NCI-H1105 treated with DMSO at 0.1 percent for 48 hours (cell line): ENCODE measurements around the gene TSPAN5.

Experiments used
- DNase-seq: peaks from one replicate; lab custom pipeline; 2025; lab: John Stamatoyannopoulos, UW

The TSPAN5 gene

DNA sequence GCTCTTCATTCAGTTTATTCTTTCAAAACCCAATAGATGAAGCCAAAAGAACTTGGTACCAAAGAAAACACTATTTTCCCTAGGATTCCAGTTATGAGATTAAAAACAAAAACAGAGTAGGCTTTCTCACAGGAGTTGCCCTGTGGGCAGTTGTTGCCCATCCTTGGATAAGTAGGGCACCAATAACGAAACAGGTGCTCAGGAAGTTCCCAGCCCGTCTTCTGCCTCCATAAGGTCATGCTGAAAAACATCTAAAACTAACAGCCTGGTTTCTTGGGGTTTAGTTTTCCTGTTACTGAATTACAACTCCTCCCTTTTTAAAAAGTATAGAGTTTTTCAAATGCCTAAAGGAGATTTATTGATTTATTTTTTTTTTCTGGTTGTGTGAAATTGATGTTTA lies 14.7 kb downstream of the TSPAN5 start:
- DNase-seq, result no peak

DNA sequence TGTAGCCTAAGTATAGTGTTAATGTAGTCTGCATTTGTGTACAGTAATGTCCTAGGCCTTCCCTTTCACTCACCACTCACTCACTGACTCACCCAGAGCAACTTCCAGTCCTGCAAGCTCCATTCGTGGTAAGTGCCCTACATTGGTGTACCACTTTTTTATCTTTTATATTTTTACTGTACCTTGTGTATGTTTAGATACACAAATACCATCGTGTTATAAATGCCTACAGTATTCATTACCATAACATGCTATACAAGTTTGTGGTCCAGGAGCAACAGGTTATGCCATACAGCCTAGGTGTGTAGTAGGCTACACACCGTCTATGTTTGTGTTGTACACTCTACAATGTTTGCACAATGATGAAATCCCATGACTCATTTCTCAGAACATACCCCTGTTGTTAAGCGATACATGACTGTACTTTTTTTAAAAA lies 15.4 kb downstream of the TSPAN5 start:
- DNase-seq, result no peak

DNA sequence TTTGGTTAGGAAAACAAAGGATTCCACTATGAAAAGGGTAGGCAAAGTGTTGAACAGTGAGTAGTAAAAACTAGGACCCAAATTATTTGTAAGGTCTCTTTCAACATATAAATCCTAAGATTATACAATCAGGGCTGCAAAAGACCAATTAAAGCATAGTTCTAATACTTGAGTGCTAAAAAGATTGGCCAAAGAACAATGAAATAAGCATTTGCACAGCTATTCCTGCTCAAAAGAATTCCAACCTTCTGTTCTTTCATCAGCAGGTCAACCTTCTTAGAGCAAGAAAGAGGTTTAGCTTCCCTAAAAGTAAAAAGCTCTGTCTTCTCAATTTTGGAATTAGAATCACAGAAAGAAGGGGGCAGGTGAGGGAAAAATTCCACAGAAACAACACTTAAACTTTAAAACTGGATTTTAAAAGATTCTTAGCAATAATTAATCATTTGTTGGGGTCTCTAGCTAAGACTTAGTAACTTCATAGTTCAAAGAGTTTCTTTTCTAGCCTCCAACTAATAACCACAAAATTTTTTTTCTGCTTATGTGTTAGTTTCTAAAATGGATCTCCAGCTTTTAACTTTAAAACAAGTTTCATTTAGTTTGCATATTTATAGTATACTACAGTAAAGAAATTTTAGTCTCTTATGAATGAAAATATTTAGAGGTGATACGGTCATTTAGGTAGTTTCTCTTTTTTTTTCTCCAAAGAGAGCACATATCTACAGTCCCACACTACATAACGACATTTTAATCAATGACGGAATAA lies 16.3 kb downstream of the TSPAN5 start:
- DNase-seq, result no peak

DNA sequence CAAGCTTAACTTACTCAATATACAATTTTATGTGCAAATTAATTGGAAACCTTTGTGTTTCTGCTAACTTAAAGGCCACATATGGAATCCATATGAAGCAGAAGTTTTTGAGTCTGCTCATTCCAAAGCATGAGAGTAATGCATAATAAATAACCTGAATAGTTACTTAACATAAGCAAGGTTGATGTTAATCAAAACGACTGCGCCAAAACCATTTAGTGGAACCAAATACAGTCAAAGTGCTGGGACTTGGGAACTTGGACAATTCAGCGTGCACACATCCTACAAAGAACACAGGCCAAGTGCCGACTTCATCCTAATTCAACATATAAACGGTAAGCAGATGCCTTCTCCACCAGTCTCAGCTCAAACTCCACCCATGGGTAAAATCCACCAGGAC lies 17.0 kb downstream of the TSPAN5 start:
- DNase-seq, result no peak

DNA sequence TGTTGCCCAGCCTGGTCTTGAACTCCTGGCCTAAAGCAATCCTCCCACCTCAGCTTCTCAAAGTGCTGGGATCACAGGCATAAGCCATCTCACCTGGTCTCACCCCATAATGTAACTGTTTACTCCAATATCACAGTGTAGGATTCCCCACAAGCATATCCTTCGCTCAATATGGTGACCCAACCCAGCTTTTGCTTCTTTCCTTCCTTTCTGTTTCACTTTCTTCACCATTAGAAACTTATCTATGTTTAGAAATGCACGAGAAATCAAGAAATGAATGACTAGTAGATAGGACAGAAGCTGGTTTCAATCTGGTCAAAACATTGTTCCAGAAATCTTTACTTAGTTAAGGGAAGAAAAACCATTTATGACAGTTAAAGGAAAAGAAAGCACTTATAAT lies 18.9 kb downstream of the TSPAN5 start:
- DNase-seq, result no peak

DNA sequence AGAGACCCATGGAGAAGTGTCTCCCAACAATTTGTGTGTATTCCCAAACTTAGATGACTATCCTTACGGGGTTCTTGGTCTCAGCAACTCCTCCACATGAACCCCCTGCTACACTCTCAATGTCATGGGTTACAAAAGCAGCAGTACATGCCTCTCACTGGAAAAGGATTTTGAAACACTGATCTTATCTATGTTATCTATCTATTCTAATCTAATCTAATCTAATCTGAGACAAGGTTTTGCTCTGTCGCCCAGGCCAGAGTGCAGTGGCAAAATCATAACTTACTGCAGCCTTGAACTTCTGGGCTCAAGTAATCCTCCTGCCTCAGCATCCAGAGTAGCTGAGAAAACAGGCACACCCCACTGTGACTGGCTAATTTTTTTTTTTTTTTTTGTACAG lies 19.3 kb downstream of the TSPAN5 start:
- DNase-seq, result no peak

DNA sequence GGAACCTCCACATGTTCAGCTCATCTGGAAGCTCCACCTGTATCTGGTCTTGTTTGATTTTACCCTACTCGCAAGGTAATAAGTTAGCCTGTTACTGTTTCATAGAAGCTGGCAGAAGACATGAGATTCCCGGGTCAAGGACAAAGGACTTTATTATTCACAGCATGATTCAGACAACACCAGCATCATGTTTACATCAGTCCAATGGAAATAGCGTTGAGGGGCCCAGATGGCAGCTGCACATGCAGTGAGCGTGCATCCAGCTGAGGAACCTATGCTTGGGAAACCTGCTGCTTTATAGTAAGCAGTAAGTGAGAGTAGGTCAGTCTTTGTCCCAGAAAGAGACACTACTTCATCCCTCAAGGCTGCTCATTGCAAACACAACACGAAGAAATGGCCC lies 19.8 kb downstream of the TSPAN5 start:
- no peak for DNase-seq

DNA sequence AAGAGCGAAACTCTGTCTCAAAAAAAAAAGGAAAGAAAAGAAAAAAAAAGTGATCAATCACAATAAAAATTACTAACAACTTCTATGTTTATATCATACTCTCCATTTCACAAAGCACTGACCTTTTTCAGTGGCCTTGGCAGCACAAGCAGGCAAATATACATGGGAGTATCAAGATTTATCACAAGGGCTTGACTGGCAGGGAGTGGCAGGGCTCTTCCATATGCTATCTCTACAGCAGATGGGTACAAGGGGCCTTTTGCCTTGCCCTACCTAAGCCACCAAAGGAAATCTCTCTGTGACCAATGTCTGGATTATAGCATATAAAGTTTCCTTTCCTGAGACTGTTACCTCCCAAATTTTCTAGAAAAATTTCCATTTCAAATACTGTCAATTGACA lies 24.4 kb downstream of the TSPAN5 start:
- DNase-seq, result no peak

DNA sequence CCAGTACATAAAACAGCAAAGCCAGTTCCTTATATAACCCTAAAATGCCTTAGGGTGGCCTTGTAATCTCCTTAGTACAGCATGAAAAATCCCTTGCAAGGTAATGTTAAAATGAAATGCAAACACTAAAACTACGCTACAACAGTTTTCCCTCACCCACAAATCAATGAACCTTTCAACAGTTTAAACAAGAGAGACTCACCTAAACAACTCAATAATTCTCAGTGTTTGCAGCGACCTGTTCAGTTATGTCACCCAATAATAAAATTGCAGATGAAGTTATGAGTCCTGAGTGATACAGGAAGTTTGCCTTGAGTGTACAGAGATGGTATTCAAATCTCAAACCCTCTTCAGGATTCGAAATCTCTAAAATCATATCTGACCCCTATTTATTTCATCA lies 25.3 kb downstream of the TSPAN5 start:
- no peak for DNase-seq

DNA sequence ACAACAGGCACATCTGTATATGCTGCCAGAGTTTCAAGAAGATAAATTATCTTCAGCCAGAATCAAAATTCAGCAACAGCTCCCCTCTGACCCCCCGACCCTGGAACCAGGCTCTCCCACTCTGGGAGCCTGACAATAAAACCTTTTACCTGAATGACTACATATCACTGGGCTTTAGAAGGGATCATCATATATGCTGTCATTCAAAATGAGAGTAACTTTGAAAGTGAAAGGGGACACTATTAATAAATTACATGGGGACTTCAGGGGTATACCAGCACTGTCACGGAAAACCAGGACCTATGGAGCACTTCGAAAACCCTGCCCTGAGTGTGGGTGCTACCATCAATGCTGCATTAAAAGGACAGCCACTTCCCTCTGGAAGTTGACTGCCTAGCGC lies 26.2 kb downstream of the TSPAN5 start:
- DNase-seq, result no peak

DNA sequence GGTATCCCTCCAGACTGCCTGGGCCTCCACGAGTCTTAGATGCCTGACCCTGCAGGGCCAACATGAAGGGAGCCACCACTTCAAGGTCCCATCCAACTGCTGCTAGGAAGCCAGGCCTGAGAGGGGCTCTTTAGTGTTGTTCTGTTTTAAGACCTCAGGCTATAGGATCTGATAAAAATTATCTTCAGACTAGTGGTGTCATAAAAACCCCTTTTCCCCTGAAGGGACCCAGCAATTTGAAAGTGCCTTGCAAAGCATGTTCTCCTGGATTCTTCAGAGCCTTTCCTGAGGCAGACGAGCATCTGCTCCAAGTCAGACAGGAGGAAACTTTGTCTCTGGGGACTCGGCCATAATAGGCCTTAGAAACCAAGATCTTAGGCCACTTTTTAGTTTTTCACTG lies 26.9 kb downstream of the TSPAN5 start:
- no peak for DNase-seq

DNA sequence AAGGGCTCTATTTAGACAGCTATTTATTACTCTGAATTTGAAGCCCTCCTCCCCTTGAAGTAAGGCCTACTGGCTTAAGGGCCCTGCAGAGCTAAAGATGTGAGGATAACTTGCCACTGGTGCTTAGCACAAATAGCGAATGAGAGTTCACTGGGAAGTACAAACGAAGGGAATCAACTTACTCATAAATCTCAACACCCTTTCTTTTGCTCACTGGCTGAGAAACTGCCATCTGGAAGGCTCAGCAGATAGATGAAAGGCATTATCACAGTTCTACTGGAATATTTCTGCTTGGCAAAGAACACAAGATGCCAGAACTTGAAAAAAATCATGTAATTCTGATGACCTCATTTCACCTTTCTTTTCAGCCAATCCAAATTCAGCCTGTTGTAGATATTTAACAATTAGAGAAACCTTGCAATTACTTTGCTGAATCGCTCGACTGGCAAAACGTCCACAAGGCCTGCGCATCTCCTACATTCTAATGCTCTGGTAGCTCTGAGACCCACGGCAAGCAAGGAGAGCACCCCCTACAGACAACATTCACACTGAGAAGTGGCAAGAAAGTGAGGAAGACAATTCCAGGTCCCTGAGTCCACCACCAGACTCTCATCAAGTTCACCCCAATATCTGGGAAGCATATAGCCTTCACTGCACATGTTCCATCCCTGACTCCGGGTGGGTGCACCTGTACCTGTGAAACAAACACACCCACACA lies 27.5 kb downstream of the TSPAN5 start:
- no peak for DNase-seq

DNA sequence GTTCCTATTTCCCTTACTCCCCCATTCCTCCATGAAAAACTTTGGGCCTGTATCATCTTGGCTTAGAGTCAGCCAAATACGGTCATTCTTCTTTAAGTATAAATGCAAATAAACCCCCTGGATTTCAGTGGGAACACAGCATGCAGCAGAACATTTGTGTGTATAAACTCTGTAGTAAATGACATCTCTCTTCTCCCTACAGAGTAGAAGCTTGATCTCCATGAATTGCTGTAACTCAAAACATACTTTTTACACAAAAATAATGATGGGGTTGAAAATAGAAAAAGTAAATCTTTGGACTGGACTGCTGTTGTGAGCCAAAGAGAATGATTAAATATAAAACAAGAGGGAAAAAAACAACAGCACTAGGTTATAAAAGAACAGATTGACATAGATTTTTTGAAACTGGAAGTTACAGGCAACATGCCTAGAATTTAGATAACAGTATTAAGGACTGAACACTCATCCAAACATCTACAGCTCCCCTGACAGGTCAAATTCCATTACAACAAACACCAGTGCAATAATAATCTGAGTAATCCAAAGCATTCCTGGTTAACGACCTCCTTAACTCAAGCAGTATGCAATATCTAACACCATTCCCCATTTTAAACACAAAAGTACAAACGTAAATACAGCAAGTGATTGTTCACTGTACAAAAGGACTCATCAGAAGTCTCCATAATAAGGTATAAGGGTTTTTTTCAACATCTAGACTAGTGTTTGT lies 30.7 kb downstream of the TSPAN5 start:
- DNase-seq, result no peak

DNA sequence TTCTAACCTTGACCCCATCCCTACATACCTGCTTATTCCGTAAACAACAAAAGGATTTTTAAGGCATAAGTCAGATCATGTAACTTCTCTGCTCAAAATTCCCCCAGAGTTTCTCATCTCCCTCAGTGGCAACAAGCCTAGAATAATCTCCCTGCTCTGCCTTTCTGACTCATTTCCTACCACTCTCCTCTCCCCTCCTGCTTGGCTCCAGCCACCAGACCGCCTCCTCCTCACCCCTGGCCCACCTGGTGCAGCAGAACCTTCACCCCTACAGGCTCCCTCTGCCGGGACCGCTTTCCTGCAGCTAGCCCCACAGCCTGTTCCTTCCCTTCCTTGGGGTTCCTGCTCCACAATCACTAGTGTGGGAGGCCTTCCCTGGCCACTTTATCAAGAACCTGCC lies 32.1 kb downstream of the TSPAN5 start:
- no peak for DNase-seq

DNA sequence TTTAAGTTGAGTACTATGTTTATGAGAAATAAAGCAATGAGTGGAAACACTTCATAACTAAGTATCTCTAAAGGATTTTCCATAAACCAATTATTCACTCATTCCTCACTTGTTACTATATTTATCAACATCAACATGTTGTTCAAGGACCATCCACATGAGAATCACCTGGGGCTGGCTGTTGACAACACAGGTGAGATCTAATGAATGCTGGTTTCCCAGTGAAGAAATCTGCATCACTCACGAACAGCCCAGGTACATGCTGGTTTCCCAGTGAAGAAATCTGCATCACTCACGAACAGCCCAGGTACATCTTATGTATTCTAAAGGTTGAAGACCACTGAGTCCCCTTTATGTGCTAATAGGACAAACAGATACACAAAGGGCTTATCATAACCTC lies 32.5 kb downstream of the TSPAN5 start:
- no peak for DNase-seq

DNA sequence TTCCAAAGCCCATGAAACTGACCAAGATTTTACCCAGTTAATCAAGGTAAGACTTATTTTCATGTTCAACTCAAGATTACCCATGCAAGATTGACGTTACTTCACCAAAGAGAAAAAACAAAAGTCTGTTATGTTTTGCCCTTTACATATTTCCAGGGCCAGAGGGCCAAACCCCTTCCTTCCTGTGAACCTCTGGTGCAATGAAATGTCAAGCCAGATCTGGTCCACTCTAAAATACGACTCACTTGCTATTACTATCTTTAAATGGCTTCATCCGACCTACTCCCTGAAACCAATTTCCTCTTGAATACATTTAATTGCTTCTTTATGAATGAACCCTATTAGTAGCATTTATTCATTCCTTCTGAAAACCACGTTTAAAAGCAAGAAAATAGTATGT lies 33.0 kb downstream of the TSPAN5 start:
- no peak for DNase-seq

DNA sequence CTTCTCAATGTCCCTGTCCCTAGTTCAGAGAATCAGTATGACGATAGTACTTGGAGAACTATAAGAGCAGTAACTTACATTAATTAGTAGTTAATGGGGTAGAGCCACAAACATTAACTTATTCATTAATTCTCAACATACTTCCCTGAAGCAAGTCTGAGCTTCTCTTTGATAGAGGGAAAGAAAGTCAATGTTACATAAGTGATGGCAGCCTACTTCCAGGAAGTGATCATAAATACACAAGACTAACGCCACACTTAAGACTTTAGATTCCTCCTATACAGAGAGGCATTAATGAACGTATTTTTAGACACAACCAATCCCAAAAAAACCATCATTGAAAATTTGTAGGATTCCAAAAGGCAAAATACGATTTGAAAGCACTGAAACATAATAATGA lies 33.8 kb downstream of the TSPAN5 start:
- no peak for DNase-seq

DNA sequence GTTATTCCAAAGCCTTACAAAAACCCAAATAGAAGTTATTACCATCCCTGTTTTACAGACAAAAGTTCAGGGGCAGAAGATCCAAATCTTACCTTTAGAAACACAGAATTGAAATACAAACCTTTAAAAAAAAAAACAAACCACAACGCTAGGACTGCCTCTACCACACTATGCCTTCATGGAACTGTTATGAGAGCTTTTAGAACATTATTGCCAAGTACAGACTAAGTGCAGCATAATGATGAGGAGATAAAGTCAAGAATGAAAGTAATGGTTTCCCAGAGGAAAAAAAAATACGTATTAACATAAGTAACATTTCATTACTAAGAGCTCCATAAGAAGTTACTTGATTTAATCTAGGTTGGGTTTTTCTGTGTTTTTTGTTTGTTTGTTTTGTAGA lies 34.3 kb downstream of the TSPAN5 start:
- no peak for DNase-seq

DNA sequence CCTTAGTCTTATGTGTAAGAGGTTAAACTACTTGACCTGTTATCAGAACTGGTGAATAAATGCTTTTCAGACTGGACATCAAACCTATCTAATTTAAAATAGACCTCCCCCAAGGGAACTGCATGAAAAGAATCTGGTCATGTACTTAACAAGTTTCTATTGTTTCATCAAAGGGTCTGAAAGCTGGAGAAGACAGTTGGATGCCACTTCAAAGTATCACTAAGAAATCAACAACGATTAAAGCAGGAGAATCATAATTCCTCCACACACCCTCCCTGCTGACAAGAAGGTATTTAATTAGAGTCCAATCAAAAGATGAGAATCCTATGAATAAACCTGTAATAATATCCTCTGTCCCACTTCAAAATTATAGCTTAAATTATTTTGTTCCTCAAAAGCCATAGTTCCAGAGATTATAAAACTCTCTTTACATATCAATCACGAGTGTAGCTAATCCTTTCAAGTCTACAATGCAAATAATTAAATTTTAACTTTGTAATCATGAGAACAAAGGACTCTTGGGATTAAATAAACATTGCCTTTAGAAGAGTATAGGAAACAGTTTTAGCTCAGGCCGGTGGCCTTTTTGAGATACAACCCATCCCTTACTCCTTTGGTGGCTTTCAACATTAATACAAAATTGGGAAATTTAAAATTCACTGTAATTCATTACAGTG lies 35.1 kb downstream of the TSPAN5 start:
- DNase-seq, result no peak

DNA sequence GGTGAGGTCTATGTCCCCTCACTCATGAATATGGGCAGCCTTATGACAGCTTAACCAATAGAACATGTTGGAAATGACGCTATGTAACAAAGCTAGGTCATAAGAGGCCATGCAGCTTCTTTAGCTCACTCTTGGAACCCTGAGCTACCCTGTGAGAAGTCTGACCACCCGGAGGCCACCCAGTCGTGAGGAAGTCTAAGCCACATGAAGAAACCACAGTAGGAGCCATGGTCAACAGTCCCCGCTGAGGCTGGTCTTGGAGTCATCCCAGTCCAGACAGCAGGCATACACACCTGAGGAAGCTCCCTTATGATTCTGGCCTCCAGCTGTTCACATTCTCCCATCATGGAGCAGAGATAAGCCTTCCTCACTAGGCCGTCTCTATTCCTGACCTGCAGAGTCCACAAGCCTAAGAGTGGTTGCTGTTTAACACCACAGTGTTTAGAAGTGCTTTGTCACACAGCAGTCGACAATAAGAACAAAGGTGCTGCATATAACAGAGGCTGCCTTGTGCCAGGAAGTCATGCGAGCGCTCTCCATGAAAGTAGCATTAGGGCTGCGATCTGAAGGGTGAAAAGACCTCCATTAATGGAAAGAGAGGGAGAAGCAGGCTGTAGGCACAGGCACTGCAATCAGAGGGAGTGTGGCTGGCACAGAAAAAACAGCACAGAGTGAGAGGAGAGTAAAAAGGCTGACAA lies 38.2 kb downstream of the TSPAN5 start:
- no peak for DNase-seq

DNA sequence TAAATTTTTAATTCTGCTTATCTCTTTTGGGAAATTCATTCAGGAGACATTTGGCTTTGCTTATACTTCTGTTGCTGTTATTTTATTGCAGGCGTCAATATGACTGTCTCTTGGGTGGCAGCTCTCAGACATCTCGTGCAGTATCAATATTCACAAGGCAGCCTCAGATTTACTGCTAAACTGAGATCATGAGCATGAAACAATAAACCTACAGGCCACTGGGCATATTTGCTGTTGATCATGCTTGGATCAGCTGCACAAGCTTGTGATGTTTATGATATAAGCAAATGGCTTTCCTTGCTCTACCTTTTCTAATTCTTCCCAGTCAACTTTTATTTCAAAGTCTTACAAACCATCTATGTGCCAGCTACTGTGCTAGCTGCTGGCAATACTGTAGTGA lies 39.2 kb downstream of the TSPAN5 start:
- no peak for DNase-seq

DNA sequence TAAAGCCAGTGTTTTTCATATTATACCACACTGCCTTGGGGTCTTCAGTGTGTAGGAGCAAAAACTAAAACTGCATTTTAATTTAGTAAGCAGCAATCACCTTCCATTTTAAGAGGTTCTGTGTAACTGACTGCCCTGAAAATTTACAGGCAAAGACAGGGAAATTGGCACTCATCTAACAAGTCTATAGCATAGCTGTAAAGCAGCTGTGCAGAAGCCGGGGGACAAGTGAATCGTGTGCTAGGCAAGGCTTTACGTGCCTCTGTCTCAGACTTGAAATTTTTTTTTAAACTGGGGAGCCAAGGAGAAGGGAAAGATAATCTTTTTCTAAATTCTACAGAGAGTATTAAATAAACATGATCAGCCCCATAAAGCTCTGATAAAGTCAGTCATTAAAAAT lies 39.7 kb downstream of the TSPAN5 start:
- no peak for DNase-seq
